Calu3 (cell line): ENCODE data around the gene LMX1A. TPM values are rescaled to one million over a fixed set of nuclear protein-coding genes. Genes with fewer than 3 reads are reported as not detected.

Experiments used
- BruUV-seq: library from RNA; stranded (reverse); fragments of 400-500 nt; replicated peaks from 2 replicates; lab custom pipeline; 2021; lab: Mats Ljungman, UMichigan
- CTCF ChIA-PET: fragments of 300-600 bp; sonication (Branson Sonifier 250); formaldehyde crosslinking; loops from one replicate; lab custom pipeline; 2022; ENCODE audit warnings: antibody characterized with exemption; lab: Charles Lee
- DNase-seq: peaks from one replicate; pipeline ENCODE4 v3.0.0; 2022
- H3K27ac Mint-ChIP-seq: one replicate; pipeline ENCODE4 v1.8.0; 2022; ENCODE audit warnings: mixed read lengths; ENCODE audit not compliant: unreplicated experiment
- H3K27me3 Mint-ChIP-seq: one replicate; pipeline ENCODE4 v1.8.0; 2022; ENCODE audit warnings: mixed read lengths; ENCODE audit not compliant: unreplicated experiment
- H3K36me3 Mint-ChIP-seq: one replicate; pipeline ENCODE4 v1.8.0; 2022; ENCODE audit warnings: mild to moderate bottlenecking, moderate library complexity, mixed read lengths; ENCODE audit not compliant: insufficient read depth, unreplicated experiment
- H3K4me1 Mint-ChIP-seq: one replicate; pipeline ENCODE4 v1.8.0; 2022; ENCODE audit warnings: mild to moderate bottlenecking, low read depth, mixed read lengths; ENCODE audit not compliant: unreplicated experiment
- H3K4me3 Mint-ChIP-seq: one replicate; pipeline ENCODE4 v1.8.0; 2022; ENCODE audit warnings: mild to moderate bottlenecking, low read depth, moderate library complexity, mixed read lengths; ENCODE audit not compliant: unreplicated experiment
- H3K9me3 Mint-ChIP-seq: one replicate; pipeline ENCODE4 v1.8.0; 2022; ENCODE audit warnings: low read depth, mixed read lengths; ENCODE audit not compliant: unreplicated experiment
- intact Hi-C: fragments of 100-400 bp; cut with micrococcal nuclease; formaldehyde crosslinking; loops from one replicate; pipeline ENCODE4 v1.10.0; 2022; ENCODE audit not compliant: unreplicated experiment
- total RNA-seq: library from RNA; stranded (reverse); gene quantifications from 2 replicates; pipeline ENCODE4 v1.2.3, GENCODE V29; 2022
- TF ChIP-seq, protein P1 (sequence below): fragments of 200-600 bp; IDR thresholded peaks from one replicate; pipeline ENCODE4 v1.8.0; 2022; ENCODE audit warnings: antibody characterized with exemption; ENCODE audit not compliant: unreplicated experiment

The LMX1A gene
- total RNA-seq, 1 experiment from 2014 or later: not detected

DNA sequence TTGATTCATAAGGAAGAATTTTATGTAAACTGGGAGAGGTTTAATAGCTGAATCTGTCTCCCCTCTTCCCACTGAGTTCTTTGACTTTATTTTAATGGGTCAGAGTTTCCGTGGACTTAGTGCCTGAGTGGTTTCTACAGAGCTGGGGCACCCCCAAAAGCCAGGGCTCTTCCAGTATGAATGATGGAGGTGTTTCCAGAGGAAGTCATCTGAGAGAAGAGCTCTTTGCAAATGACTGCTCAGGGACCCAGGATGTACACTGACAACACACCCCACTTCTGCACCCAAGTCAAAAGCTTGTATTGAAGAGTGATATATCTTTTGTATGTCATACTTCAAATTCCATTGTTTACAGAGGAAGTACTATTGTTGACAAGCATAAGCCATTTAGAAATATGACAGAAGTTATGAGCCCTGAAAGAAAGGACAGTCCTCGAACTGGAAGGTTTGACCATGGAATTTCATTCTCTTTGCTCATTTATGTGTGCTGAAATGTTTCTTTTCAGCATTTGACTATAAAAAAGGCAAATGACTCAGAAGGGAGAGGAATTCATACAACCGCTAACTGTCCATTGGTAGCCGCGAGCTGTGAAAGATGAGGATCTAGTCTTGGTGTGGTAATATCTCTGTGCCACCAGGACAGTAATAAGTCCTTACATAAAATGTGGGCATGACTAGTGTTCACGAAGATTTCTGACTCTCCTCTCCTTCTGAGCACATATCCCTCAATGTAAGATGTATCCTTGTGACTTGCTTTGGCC, 25.4 kb upstream of the LMX1A start:
- H3K27me3 Mint-ChIP-seq: peaks cover 85% of the 10 kb centered on the region

DNA sequence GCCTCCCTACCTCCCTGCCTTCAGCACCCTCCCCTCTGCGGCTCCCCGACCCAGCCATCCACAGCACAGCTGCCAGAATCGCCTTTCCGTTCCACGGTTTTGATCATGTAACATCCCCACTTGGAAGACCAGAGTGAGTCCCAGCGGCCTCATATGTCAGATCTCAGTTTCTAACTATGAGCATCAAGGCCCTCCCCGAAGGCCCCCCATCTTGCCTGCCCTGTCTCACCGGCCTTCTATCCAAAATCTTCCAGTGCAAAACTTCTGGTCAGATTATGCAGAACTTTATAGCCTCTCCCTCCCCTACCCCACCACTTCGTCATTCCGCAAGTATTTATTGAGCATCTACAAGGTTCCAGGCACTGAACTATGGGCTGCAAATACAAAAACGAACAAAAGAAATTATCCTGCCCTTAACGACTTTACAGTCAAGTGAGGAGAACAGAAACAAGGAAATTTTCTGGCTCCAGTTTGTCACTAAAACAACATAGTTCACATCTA, 20.3 kb upstream of the LMX1A start:
- no TSS peak for BruUV-seq
- no peaks in the 10 kb centered on the region for H3K4me1 Mint-ChIP-seq
- intact Hi-C loops: no loop called here
- TF ChIP-seq, protein P1, sequence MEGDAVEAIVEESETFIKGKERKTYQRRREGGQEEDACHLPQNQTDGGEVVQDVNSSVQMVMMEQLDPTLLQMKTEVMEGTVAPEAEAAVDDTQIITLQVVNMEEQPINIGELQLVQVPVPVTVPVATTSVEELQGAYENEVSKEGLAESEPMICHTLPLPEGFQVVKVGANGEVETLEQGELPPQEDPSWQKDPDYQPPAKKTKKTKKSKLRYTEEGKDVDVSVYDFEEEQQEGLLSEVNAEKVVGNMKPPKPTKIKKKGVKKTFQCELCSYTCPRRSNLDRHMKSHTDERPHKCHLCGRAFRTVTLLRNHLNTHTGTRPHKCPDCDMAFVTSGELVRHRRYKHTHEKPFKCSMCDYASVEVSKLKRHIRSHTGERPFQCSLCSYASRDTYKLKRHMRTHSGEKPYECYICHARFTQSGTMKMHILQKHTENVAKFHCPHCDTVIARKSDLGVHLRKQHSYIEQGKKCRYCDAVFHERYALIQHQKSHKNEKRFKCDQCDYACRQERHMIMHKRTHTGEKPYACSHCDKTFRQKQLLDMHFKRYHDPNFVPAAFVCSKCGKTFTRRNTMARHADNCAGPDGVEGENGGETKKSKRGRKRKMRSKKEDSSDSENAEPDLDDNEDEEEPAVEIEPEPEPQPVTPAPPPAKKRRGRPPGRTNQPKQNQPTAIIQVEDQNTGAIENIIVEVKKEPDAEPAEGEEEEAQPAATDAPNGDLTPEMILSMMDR: no peak
- H3K27ac Mint-ChIP-seq: no peak overlapping the region
- CTCF ChIA-PET: interaction anchor here (1.3 to 1.9 kb wide), 2 partner anchors 10 to 123 kb away, joined by 3 to 13 read pairs; no protein-coding TSS in a partner anchor
- H3K27me3 Mint-ChIP-seq: peaks cover 71% of the 10 kb centered on the region
- peak overlapping the region; percentile 53 for H3K4me3 Mint-ChIP-seq
- H3K36me3 Mint-ChIP-seq: peaks cover 5% of the 10 kb centered on the region
- H3K9me3 Mint-ChIP-seq: no peaks in the 10 kb centered on the region
- no peak for DNase-seq

More for the DNA sequence above, 25.4 kb upstream of the LMX1A start:
- H3K4me3 Mint-ChIP-seq: no peak overlapping the region
- H3K27ac Mint-ChIP-seq: no peak overlapping the region
- DNase-seq: no peak
- no peaks in the 10 kb centered on the region for H3K9me3 Mint-ChIP-seq
- intact Hi-C loops: no loop called here
- no peaks in the 10 kb centered on the region for H3K4me1 Mint-ChIP-seq
- no TSS peak for BruUV-seq
- CTCF ChIA-PET: no interaction called here
- TF ChIP-seq, protein P1: no peak
- H3K36me3 Mint-ChIP-seq: peaks cover under 1% of the 10 kb centered on the region

DNA sequence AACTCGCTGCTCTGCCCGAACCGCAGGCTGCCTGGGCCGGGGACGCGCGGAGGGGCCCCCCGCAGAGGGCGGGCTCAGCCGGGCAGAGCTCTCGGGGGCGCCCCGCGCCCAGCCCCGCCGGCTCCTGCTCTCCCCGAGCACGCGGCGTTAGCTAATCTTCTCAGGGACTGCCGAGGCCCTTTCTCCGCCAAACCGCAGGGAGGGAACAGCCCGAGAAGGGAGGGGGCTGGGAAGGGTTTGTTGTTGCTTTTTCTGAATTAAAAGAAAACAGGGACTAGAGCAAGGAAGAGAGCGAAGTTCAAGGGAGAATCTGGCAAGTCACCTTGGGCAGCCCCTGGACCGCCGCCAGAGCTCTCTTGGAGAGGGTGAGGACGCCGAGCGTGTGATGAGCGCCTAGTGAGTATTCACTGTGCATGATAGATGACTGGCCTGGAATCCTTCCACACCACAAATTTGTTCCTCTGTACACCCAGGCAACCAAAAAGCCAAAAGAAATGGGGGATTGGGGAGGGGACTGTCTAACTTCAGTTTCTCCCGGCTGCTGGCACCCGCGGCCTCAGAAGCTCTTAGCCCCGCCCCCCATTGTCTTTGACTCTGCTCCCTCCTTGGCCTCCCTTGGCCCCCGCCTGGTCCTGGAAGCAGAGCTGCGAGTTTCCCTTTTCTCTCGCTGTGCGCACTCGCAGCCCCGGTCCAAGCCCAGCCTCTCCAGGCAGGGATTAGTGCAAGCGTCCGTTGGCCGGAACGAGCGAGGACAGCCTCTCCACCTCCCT, 19.7 kb upstream of the LMX1A start:
- intact Hi-C loops: no loop called here
- Mint-ChIP-seq H3K27ac (no peak overlapping the region), H3K9me3 (no peaks in the 10 kb centered on the region), H3K4me3 (peak overlapping the region; percentile 53), H3K36me3 (peaks cover 5% of the 10 kb centered on the region), H3K27me3 (peaks cover 71% of the 10 kb centered on the region), H3K4me1 (no peaks in the 10 kb centered on the region)
- CTCF ChIA-PET: interaction anchor here (0.9 to 1.9 kb wide), 4 partner anchors 9 to 246 kb away, joined by 3 to 13 read pairs (median 3); no protein-coding TSS in a partner anchor
- peak; percentile 54 for DNase-seq
- TF ChIP-seq, protein P1: no peak
- no TSS peak for BruUV-seq

DNA sequence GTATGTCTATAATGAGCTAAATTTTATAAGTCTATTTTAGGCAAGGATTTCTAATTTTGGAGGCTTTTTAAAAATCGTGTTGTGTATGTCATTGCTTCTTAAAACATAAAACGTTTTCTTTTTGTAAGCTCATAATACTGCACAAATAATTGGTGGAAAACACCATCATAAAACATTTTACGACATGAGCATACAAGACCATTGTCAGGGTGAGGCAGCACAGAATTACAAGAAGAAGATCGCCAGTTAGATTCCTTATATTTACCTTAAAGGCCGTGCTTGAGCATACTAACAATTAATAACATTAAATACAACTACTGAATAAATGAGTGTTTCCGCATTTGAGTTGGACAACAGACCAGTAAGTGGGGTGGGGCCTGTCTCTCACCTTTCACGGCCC, 19.1 kb upstream of the LMX1A start:
- peaks cover 71% of the 10 kb centered on the region for H3K27me3 Mint-ChIP-seq
- CTCF ChIA-PET: interaction anchor here (0.9 to 1.9 kb wide), 4 partner anchors 8 to 246 kb away, joined by 3 to 13 read pairs (median 3); no protein-coding TSS in a partner anchor

More for the DNA sequence above, 19.1 kb upstream of the LMX1A start:
- TF ChIP-seq, protein P1: no peak
- intact Hi-C loops: no loop called here
- DNase-seq: no peak
- peak overlapping the region; percentile 53 for H3K4me3 Mint-ChIP-seq
- BruUV-seq: no TSS peak
- peaks cover 5% of the 10 kb centered on the region for H3K36me3 Mint-ChIP-seq
- H3K27ac Mint-ChIP-seq: no peak overlapping the region
- H3K4me1 Mint-ChIP-seq: no peaks in the 10 kb centered on the region
- no peaks in the 10 kb centered on the region for H3K9me3 Mint-ChIP-seq
